ENCODE data around the gene PRICKLE2.

The PRICKLE2 gene

GRCh38 chr3:64188810-64189560 is 36.3 kb downstream of the PRICKLE2 start:
- peak; percentile 46 for DNase-seq (ENCODE audit: low spot score)

DNA sequence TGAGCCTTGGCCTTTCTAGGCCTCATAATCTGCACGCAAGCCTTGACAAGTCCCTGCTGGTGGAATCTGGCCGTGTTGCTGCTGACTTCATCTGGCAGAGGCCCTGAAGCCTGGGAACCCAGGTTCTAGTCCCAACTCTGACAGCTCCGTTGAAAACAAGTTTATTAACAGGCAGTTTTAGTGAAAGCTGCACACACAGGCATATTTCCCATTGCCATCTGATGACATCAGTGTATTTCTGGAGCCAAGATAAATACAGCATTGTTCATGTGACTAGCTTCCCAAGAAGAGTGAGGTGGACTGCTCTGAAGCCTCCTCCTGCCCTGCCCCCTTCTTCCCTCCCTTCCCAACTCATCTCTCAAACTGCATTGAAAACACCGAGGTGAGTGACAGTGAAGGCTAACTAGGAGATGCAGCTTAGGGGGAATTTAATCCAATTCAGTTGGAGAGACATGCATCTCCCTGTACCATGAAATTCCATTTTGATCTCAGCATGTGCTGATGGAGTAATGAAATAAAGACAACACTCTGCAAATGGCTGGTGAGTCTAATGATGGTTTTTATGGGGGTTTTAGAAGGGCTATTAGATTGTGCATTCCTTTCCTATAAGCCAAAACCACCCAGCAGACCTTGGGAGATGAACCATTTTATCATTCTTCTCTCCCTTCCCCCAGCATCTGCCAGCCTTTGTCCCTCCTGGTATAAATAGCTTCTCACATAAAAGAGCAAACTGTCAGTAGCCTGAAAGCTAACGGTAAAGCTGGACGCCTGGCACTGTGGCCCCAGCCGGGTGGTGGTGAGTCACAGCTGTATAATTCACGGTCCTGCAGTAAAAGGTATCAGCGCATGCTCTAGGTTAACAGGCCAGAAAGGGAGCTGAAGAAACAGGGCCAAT is 38.0 kb downstream of the PRICKLE2 start:
- peak; percentile 60 for DNase-seq (ENCODE audit: low spot score)

DNA sequence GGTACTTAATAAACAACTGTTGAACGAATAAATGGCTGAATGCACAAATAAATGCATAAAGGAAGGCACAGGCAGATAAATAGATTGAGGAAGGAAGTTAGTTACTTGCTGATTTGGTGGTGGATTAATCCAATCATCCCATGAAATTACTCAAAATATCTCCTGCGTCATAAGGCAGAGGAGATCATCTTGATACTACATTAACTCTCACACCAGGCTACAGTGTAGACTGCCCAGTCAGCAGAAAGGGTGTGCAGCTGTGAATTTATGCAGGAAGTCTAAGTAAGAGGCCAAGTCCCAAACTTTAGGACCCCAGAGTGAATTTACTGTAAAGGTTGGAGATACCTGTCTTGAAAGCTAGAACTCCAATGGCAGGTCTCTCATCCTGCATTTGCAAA is 38.6 kb downstream of the PRICKLE2 start:
- no peak for DNase-seq (ENCODE audit: low spot score)

DNA sequence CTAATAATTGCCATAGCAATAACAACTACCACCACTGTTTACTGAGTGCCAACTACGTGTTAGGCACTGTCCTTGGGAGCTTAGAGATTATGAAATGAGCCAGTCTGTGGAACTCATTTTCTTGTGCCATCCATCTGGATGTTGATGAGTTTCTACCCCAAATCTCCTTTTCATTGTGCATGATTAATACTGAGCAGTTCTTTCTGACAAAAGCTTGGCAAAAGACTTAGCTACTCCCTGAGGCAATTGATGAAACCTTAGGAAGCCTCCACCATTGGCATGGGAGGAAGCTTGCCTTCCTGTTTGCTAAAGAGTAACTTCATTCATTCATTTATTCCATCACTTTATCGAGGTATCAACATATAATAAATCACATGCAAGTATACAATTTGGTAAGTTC is 39.8 kb downstream of the PRICKLE2 start:
- DNase-seq (ENCODE audit: low spot score), result no peak

GRCh38 chr3:64184621-64185020 is 40.6 kb downstream of the PRICKLE2 start:
- DNase-seq (ENCODE audit: low spot score), result no peak

GRCh38 chr3:64179860-64180259 is 45.4 kb downstream of the PRICKLE2 start:
- DNase-seq (ENCODE audit: low spot score), result no peak

DNA sequence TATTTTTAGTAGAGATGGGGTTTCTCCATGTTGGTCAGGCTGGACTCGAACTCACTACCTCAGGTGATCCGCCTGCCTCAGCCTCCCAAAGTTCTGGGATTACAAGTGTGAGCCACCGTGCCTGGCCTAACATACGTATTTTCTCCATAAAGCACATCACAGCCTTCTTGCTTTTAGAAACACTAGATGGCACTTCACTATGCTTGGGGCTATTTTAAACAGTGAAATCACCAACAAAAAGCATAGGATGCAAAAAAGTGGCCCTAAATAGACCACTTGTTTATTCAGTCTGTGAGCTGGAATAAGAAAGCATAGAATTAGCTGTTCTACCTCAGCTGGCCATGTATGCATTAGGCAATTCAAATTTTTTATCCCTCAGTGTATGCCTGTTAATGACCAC is 46.0 kb downstream of the PRICKLE2 start:
- no peak for DNase-seq (ENCODE audit: low spot score)

DNA sequence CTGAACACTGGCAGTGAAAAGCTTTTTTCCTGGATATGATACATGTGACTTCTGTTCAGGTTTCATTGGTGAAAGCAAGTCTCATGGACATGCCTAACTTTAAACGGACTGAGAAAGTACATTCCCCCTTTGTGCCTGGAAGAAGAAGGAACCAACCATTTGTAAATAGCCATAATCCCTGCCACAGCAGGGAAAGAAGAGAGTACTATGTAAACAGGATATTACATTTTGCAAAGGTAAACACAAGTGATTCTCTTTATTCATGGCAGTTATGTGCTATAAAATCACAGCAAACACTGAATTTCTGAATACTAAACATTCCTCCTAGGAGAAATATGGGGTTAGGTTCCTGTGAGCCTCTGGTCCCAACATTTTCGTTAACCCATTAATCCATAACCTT is 46.8 kb downstream of the PRICKLE2 start:
- DNase-seq (ENCODE audit: low spot score), result no peak

DNA sequence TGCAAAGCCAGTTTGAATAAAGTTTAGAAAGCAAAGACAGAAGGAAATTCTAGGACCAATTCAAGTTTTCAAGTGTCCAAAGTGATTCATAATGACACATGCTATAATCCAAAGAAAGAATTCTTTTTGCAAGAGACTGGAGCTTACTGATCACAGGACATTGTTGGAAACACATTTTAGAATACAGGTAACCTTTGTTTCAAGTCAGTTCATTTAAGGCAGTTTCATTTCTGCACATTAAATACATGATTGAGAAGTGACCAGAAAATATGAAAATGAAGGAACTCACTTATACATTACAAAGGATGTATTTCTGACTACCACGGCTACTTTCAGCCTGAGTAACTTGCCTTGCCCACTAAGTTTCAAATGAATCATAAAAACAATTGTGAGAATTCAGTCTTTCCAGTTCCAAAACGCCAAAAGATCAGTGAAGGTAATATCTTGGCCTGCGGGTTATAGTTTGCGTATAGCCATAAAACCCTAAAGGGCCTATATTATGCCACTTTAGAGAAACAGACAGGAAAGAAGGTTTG is 48.7 kb downstream of the PRICKLE2 start:
- no peak for DNase-seq (ENCODE audit: low spot score)

- DNase-seq (ENCODE audit: low spot score), result no peak
Observed at GRCh38 chr3:64174328-64174727, 50.9 kb downstream of the PRICKLE2 start.

DNA sequence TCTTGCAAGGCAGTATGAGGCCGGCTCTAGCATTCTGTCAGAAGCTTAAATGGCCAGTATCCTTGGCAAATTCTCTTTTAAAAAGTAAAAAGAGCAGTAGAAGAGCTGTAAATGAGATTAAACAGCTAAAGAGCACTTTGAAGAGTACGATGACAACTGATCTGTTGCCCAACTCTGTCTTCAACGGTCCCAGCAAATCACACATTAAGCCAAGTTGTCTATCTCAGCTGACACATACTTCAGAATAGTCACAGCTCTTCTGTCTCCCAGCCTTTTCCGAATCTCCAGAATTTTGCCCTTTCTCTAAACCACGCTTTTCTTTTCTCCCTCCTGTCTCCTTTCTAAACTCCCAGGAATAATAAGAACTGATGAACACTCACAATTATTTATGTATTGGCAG is 51.7 kb downstream of the PRICKLE2 start:
- DNase-seq (ENCODE audit: low spot score), result no peak

- no peak for DNase-seq (ENCODE audit: low spot score)
Observed at GRCh38 chr3:64170270-64170669, 55.0 kb downstream of the PRICKLE2 start.

DNA sequence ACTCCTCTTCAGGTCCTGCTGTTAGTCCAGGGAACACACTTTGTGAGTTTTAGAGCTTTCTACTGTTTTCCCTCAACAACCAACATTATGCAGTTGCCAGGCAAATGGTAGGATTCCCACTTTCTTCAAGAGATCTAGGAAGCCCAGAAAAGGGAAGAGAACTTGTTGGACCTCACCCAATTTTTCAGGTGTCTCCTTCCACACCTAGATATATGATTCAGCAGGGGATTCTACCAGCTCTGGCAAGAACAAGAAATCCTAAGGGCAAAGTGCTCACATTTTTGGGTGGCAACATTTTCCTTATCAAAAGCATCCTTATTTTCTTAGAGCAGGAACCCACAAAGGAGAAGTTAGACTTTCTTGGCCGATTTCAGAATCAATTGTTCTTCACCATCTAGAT is 57.4 kb downstream of the PRICKLE2 start:
- no peak for DNase-seq (ENCODE audit: low spot score)

DNA sequence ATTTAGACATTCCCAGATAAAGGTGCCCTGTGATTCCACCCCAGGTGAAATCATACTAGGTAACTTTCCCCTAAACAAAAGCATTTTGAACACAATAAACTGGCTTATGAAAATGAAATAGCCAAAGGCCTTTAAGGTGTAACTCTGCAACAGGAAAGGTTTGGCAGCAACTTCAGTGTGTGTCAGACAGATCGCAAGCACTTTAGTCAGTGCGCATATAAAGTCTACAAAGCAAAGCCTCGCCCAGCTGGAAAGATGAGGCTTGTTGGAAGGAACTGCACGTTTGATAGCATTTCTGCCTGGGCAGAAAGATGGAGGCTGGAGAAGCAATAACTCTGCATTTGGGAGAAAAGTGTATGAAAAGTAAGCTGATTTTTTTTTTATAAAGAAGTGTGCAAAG is 57.9 kb downstream of the PRICKLE2 start:
- DNase-seq (ENCODE audit: low spot score), result no peak

DNA sequence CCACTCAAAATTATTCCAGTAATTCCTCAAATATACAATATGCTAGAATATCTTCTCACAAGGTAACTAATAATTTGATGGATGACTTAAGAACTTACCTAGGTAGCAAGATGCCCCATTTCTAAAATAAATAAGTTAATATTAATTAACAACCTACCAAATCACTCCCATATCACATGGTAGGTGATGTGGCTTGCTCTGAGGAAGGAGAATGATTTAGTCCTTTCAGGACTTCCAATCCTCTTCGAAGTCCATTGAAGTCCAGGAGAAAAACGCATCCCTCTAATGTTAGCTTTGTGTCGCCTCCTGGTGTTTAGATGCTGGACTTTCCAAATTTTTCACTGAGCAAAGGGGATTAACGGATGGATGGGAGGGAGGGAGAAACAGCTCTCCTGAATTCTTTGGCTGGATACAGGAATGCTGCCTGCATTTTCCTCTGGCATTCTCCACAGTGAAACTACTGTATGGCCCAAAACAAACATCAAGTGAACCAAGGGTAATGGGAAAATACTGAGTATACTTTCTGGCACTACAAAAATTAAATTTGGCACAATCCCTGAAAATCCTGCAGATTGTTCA is 58.6 kb downstream of the PRICKLE2 start:
- DNase-seq (ENCODE audit: low spot score), result no peak

- no peak for DNase-seq (ENCODE audit: low spot score)
Observed at GRCh38 chr3:64164349-64164748, 60.9 kb downstream of the PRICKLE2 start.

GRCh38 chr3:64163755-64164148 is 61.5 kb downstream of the PRICKLE2 start:
- DNase-seq (ENCODE audit: low spot score), result peak; percentile 64

DNA sequence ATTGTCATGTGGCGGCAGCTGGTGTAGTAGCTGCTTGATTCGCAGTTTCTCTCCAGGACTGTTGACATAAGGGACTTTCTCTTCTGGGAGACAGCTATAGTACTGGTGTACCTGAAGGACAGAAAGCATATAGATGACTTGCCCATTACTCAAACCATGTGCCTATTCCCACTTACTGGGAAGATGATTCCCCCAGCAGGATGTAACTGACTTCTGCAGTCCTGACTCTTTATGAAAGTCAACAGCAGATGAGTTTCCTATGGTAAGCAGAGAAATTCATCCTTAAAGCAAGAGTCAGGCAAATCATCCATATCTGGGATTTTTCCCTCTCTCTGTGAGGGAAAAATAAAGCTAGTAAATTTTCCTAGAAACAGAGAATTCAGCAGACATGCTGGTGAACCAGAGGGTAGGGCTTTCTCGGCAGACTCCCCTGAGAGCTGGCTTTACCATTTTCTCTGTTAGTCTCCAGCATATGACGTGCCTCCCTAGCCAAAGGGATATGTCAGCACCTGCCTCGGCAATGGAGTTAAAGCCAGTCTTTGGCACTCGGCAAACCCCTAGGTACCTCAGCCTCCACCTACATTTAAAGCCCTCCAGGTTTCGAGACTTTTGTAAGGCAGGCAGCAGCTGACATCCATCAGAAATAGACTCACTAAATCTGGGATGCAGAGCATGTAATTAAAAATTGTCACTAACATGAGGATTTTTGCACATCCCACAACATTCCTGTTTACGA is 62.1 kb downstream of the PRICKLE2 start:
- DNase-seq (ENCODE audit: low spot score), result no peak

GRCh38 chr3:64161481-64161952 is 63.7 kb downstream of the PRICKLE2 start:
- no peak for DNase-seq (ENCODE audit: low spot score)

- no peak for DNase-seq (ENCODE audit: low spot score)
Observed at GRCh38 chr3:64160000-64160695, 65.1 kb downstream of the PRICKLE2 start.

DNA sequence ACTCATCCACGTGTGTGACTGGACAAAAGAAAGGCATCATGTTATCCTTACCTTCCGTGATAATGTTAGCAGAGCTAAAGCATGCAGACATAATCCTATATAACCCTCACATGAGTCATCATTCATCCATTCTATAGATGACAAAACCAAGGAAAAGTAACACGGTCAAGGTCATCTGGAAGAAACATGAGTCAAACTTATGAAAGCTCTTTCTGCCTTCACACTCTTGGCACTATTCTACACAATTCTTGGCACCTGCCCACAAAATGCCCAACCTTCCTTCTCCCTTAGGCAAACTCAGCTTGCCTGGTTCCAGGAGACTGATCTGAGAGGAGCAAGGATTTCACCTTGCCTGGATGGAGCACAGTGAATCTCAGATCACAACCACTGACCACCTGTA is 66.9 kb downstream of the PRICKLE2 start:
- no peak for DNase-seq (ENCODE audit: low spot score)

Data from hepatic stellate cell (primary cell).